ENCODE data around the gene PPP1R3G. TPM values are rescaled to one million over a fixed set of nuclear protein-coding genes. Genes with fewer than 3 reads are reported as not detected.

The PPP1R3G gene
- total and polyA plus RNA-seq, 2 of the 13 experiments (the other 11 are each of a cell fraction or from before 2014, with no cell fraction given), result 1.2 to 1.3 TPM

DNA sequence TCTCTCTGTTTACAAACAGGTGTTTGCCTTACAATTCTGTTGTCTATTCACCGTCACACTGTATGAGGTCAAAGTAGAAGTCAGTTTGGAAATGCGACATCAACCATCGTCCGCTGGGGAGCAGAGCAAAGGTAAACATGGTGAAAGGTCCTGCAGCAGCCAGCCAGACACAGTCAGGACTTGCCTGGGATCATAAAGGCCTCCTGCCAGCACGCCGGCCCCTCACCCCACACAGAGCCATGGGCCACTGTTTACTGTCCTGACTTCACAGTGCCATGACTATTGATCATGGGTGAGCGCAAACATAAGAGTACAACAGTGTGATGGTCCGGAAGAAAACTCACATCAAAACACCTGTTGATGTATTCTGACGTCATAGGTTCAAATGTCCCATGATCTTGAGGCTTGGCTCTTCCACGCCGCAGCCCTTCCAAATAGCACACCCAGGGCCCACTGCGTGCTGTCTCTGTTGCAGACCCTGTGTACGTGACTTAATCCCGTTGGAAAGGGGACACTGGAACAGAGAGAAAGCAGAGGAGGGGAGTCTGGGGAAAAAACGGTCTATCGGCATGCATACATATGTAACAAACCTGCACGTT, 16.9 kb upstream of the PPP1R3G start (continued):
- TF ChIP-seq, protein P1, sequence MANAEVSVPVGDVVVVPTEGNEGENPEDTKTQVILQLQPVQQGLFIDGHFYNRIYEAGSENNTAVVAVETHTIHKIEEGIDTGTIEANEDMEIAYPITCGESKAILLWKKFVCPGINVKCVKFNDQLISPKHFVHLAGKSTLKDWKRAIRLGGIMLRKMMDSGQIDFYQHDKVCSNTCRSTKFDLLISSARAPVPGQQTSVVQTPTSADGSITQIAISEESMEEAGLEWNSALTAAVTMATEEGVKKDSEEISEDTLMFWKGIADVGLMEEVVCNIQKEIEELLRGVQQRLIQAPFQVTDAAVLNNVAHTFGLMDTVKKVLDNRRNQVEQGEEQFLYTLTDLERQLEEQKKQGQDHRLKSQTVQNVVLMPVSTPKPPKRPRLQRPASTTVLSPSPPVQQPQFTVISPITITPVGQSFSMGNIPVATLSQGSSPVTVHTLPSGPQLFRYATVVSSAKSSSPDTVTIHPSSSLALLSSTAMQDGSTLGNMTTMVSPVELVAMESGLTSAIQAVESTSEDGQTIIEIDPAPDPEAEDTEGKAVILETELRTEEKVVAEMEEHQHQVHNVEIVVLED (CRISPR knock-in tag; IDR thresholded peaks at IDR 0.05; ENCODE audit: borderline replicate concordance), result peak; percentile 60; the same call in 1 of the 2 replicates
- no peak for TF ChIP-seq ZNF34 (CRISPR knock-in tag; IDR thresholded peaks at IDR 0.05; ENCODE audit: borderline replicate concordance)
- TF ChIP-seq ZNF841 (CRISPR knock-in tag; IDR thresholded peaks at IDR 0.05; ENCODE audit: borderline replicate concordance), result no peak; the same call in 1 of the 2 replicates
- TF ChIP-seq JUNB (CRISPR knock-in tag; IDR thresholded peaks at IDR 0.05; ENCODE audit: borderline replicate concordance), result 0 out of 2 replicates have a peak, but pooled peaks have one; percentile 82
- TF ChIP-seq ZMAT3 (CRISPR knock-in tag; conservative IDR thresholded peaks at IDR 0.05), result peak; percentile 94
- no peak for TF ChIP-seq ZNF235 (CRISPR knock-in tag; IDR thresholded peaks at IDR 0.05; ENCODE audit: borderline replicate concordance)
- TF ChIP-seq ZFP1 (CRISPR knock-in tag; IDR thresholded peaks at IDR 0.05), result peak; percentile 98
- peak; percentile 86 for TF ChIP-seq ZSCAN31 (CRISPR knock-in tag; IDR thresholded peaks at IDR 0.05; ENCODE audit: low read depth)
- peak; percentile 97 for TF ChIP-seq RARA (CRISPR knock-in tag; IDR thresholded peaks at IDR 0.05)
- TF ChIP-seq, protein P2, sequence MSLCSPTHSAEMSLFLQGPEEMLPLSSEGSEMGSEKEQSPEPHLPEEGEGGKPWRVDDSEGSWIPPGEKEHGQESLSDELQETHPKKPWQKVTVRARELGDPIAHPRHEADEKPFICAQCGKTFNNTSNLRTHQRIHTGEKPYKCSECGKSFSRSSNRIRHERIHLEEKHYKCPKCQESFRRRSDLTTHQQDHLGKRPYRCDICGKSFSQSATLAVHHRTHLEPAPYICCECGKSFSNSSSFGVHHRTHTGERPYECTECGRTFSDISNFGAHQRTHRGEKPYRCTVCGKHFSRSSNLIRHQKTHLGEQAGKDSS (CRISPR knock-in tag; IDR thresholded peaks at IDR 0.05; ENCODE audit: borderline replicate concordance, low read depth), result peak; percentile 79; the same call in 1 of the 2 replicates
- TF ChIP-seq ZNF589 (CRISPR knock-in tag; conservative IDR thresholded peaks at IDR 0.05), result peak; percentile 86
- TF ChIP-seq NR2F6 (IDR thresholded peaks at IDR 0.05), result peak; percentile 85
- peak; percentile 92 for TF ChIP-seq NR2F6 (CRISPR knock-in tag; IDR thresholded peaks at IDR 0.05)
- no peak for TF ChIP-seq NPAS2 (CRISPR knock-in tag; IDR thresholded peaks at IDR 0.05; ENCODE audit: borderline replicate concordance)
- TF ChIP-seq NFKB2 (CRISPR knock-in tag; IDR thresholded peaks at IDR 0.05; ENCODE audit: borderline replicate concordance), result peak; percentile 98
- TF ChIP-seq, protein P3, sequence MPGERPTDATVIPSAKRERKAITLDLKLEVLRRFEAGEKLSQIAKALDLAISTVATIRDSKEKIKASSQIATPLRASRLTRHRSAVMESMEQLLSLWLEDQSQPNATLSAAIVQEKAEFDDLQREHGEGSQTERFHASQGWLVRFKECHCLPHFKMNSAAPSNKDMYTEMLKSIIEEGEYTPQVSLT (CRISPR knock-in tag; IDR thresholded peaks at IDR 0.05; ENCODE audit: borderline replicate concordance, low read depth), result no peak
- TF ChIP-seq RFX3 (CRISPR knock-in tag; IDR thresholded peaks at IDR 0.05), result no peak
- peak; percentile 97; the same call in 1 of the 2 replicates for TF ChIP-seq ZNF431 (CRISPR knock-in tag; IDR thresholded peaks at IDR 0.05; ENCODE audit: borderline replicate concordance, low read depth)
- peak; percentile 98 for TF ChIP-seq KDM4B (CRISPR knock-in tag; IDR thresholded peaks at IDR 0.05)
- no peak for TF ChIP-seq ATF5 (CRISPR knock-in tag; IDR thresholded peaks at IDR 0.05; ENCODE audit: low read depth)
- TF ChIP-seq PHF21A (CRISPR knock-in tag; IDR thresholded peaks at IDR 0.05), result peak; percentile 100
- peak; percentile 96; the same call in 1 of the 2 replicates for TF ChIP-seq MEIS2 (CRISPR knock-in tag; IDR thresholded peaks at IDR 0.05)
- TF ChIP-seq ZNF670 (CRISPR knock-in tag; IDR thresholded peaks at IDR 0.05; ENCODE audit: borderline replicate concordance), result peak; percentile 97; the same call in 1 of the 2 replicates
- TF ChIP-seq ZNF260 (CRISPR knock-in tag; IDR thresholded peaks at IDR 0.05; ENCODE audit: borderline replicate concordance, low read depth), result no peak
- peak; percentile 91 for TF ChIP-seq HIVEP1 (CRISPR knock-in tag; IDR thresholded peaks at IDR 0.05)
- no peak for TF ChIP-seq ZFP36 (IDR thresholded peaks at IDR 0.05; ENCODE audit: borderline replicate concordance, low read depth, low read length, partially characterized antibody)
- TF ChIP-seq SRY (CRISPR knock-in tag; IDR thresholded peaks at IDR 0.05), result peak; percentile 62; the same call in 1 of the 2 replicates
